ENCODE measurements around the gene ATG2A. TPM values are rescaled to one million over a fixed set of nuclear protein-coding genes. Genes with fewer than 3 reads are reported as not detected.

ATG2A gene
- total and polyA plus RNA-seq, 2 donors (not counting 3 experiments of a cell fraction or from before 2014, with no cell fraction given), result 13.4 to 24.3 TPM

DNA sequence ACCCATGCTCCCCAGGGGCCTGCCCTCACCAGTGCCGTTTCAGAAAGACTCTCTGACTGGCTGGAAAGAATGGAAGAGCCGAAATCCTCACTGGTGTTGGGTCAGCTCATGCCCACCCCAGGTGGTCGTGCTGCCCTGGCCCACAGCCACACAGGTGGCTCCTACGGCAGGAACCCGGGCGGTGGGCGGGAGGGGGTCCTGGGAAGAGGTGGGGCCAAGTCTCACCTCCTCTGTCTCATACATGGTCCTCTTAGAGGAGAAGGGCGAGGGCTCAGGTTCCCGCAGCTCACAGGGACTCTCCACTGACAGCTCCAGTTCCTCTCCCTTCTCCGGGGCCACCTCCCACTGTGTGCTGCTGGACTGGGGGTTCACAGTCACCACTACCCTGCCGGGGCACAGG is 8.2 kb downstream of the ATG2A start:
- Histone ChIP-seq H3K9me3 (replicated peaks; ENCODE audit: control insufficient read depth, insufficient read depth, low read length) (no peaks in the 10 kb centered on the region), H3K9ac (replicated peaks; ENCODE audit: extremely low read depth, insufficient read depth, low read length) (no peak overlapping the region), H3K9me1 (replicated peaks; ENCODE audit: control insufficient read depth, extremely low read depth, insufficient read depth, low read length) (no peaks in the 10 kb centered on the region), H3K27me3 (ENCODE audit: control insufficient read depth in 2 of 2, insufficient read depth in 2 of 2, low read length in 2 of 2) (no peaks in the 10 kb centered on the region), H3K27ac (ENCODE audit: insufficient read depth, low read depth, low read length) (no peak overlapping the region), H2AFZ (ENCODE audit: low read depth, low read length) (no peak overlapping the region), H3K36me3 (ENCODE audit: control insufficient read depth in 2 of 2, extremely low read depth in 1 of 2, insufficient read depth in 2 of 2, low read length in 2 of 2) (peaks cover 7 to 68% of the 10 kb centered on the region in 2 experiments), H4K20me1 (replicated peaks; ENCODE audit: control insufficient read depth, extremely low read depth, insufficient read depth, low read length) (no peaks in the 10 kb centered on the region), H3K79me2 (ENCODE audit: control insufficient read depth, insufficient read depth, low read length) (no peaks in the 10 kb centered on the region), H3K4me3 (replicated peaks in 1 of 3; ENCODE audit: insufficient read depth in 1 of 3, low read depth in 1 of 3, low read length in 3 of 3) (no peak overlapping the region), H3K4me2 (ENCODE audit: insufficient read depth, low read length) (no peak overlapping the region), H3K4me1 (ENCODE audit: control insufficient read depth, extremely low read depth, insufficient read depth, low read length) (no peaks in the 10 kb centered on the region)
- TF ChIP-seq JUN (IDR thresholded peaks at IDR 0.05; ENCODE audit: borderline replicate concordance, insufficient read depth, insufficient read length, low read depth), result no peak
- no peak for TF ChIP-seq MAX (IDR thresholded peaks at IDR 0.05; ENCODE audit: insufficient read depth, insufficient read length)
- CTCF ChIA-PET, result interaction anchor here (1.5 to 1.7 kb wide), 2 partner anchors 21 to 88 kb away, joined by 3 to 5 read pairs; partner anchors contain the start of gene BATF2
- FAIRE-seq (no peak), DNase-seq (ENCODE audit: low read depth, low spot score) (no peak)
- no TSS peak for BruUV-seq (replicated peaks)
- intact Hi-C loops (cut with micrococcal nuclease) (no loop called here), dilution Hi-C loops (cut with MboI; ENCODE audit: extremely low pct_ligation_motif_present, low sequenced_read_pairs) (no loop called here)
- POLR2A ChIA-PET, result no interaction called here

- CTCF ChIA-PET, result interaction anchor here (1.6 kb wide), 1 partner anchor 18 kb away, joined by 5 read pairs; no protein-coding TSS in a partner anchor
- DNase-seq (ENCODE audit: low read depth, low spot score), result no peak
Observed at GRCh38 chr11:64906314-64906635, 10.7 kb downstream of the ATG2A start.

More at GRCh38 chr11:64906314-64906635, 10.7 kb downstream of the ATG2A start:
- Histone ChIP-seq H3K27me3 (ENCODE audit: control insufficient read depth in 2 of 2, insufficient read depth in 2 of 2, low read length in 2 of 2) (no peaks in the 10 kb centered on the region), H3K27ac (ENCODE audit: insufficient read depth, low read depth, low read length) (no peak overlapping the region), H3K4me3 (replicated peaks in 1 of 3; ENCODE audit: insufficient read depth in 1 of 3, low read depth in 1 of 3, low read length in 3 of 3) (no peak overlapping the region), H4K20me1 (replicated peaks; ENCODE audit: control insufficient read depth, extremely low read depth, insufficient read depth, low read length) (no peaks in the 10 kb centered on the region), H3K9ac (replicated peaks; ENCODE audit: extremely low read depth, insufficient read depth, low read length) (no peak overlapping the region), H2AFZ (ENCODE audit: low read depth, low read length) (no peak overlapping the region), H3K4me2 (ENCODE audit: insufficient read depth, low read length) (no peak overlapping the region), H3K79me2 (ENCODE audit: control insufficient read depth, insufficient read depth, low read length) (no peaks in the 10 kb centered on the region), H3K4me1 (ENCODE audit: control insufficient read depth, extremely low read depth, insufficient read depth, low read length) (no peaks in the 10 kb centered on the region), H3K36me3 (ENCODE audit: control insufficient read depth in 2 of 2, extremely low read depth in 1 of 2, insufficient read depth in 2 of 2, low read length in 2 of 2) (peaks cover 4 to 65% of the 10 kb centered on the region in 2 experiments), H3K9me1 (replicated peaks; ENCODE audit: control insufficient read depth, extremely low read depth, insufficient read depth, low read length) (no peaks in the 10 kb centered on the region), H3K9me3 (replicated peaks; ENCODE audit: control insufficient read depth, insufficient read depth, low read length) (no peaks in the 10 kb centered on the region)
- intact Hi-C loops (cut with micrococcal nuclease) (no loop called here), dilution Hi-C loops (cut with MboI; ENCODE audit: extremely low pct_ligation_motif_present, low sequenced_read_pairs) (no loop called here)
- TF ChIP-seq JUN (IDR thresholded peaks at IDR 0.05; ENCODE audit: borderline replicate concordance, insufficient read depth, insufficient read length, low read depth) (no peak), MYC (IDR thresholded peaks at IDR 0.05; ENCODE audit: low read depth, low read length) (no peak), POLR2AphosphoS5 (IDR thresholded peaks at IDR 0.05; ENCODE audit: insufficient read depth, low read depth, low read length) (no peak)
- TSS peak; percentile 15 for BruUV-seq (replicated peaks)
- no peak for FAIRE-seq
- POLR2A ChIA-PET, result no interaction called here
